Lower leg skin (tissue), 4 donors: ENCODE data around the gene TMED3. TPM values are rescaled to one million over a fixed set of nuclear protein-coding genes. Genes with fewer than 3 reads are reported as not detected.

Source experiments
- DNase-seq, 2 donors: peaks; one replicate each; pipeline ENCODE4 v3.0.0-alpha.2; 2019; ENCODE audit warnings: low spot score in 2 of 2
- H3K4me3 ChIP-seq: fragments of 200-600 bp; sonication (generic); 2 replicates; pipeline ENCODE4 v1.5.1; 2017; ENCODE audit warnings: mild to moderate bottlenecking, low read depth; ENCODE audit not compliant: poor library complexity, severe bottlenecking
- POLR2A ChIP-seq, 2 donors: fragments of 450-650 bp; IDR thresholded peaks; one replicate each; pipeline ENCODE4 v1.6.1; 2016 to 2017; ENCODE audit warnings: antibody characterized with exemption in 2 of 2, mild to moderate bottlenecking in 1 of 2, moderate library complexity in 1 of 2
- WGBS, 2 donors: methylation state at CpG; one replicate each; pipeline ENCODE4 v1.1.5; 2018; 5-methylcytosine and 5-hydroxymethylcytosine counted together
- intact Hi-C: fragments of 100-400 bp; cut with DNase I; formaldehyde crosslinking; loops from one replicate; pipeline ENCODE4 v1.15.0; 2023; ENCODE audit warnings: low total_unique reads
- total RNA-seq, 4 donors: library from RNA; depleted of rRNA; stranded (reverse); fragments of >200 nt; gene quantifications; one replicate each; pipeline ENCODE4 v1.1.0, GENCODE V29; 2016
- TF ChIP-seq, protein P1 (sequence below), 3 donors: fragments of 450-650 bp; IDR thresholded peaks; one replicate each; pipeline ENCODE4 v1.5.1; 2016; ENCODE audit warnings: antibody characterized with exemption in 3 of 3, mild to moderate bottlenecking in 3 of 3, moderate library complexity in 2 of 3

TMED3 gene
- 100 to 1,000 TPM; 109 to 171 (median 151) TPM for total RNA-seq

DNA sequence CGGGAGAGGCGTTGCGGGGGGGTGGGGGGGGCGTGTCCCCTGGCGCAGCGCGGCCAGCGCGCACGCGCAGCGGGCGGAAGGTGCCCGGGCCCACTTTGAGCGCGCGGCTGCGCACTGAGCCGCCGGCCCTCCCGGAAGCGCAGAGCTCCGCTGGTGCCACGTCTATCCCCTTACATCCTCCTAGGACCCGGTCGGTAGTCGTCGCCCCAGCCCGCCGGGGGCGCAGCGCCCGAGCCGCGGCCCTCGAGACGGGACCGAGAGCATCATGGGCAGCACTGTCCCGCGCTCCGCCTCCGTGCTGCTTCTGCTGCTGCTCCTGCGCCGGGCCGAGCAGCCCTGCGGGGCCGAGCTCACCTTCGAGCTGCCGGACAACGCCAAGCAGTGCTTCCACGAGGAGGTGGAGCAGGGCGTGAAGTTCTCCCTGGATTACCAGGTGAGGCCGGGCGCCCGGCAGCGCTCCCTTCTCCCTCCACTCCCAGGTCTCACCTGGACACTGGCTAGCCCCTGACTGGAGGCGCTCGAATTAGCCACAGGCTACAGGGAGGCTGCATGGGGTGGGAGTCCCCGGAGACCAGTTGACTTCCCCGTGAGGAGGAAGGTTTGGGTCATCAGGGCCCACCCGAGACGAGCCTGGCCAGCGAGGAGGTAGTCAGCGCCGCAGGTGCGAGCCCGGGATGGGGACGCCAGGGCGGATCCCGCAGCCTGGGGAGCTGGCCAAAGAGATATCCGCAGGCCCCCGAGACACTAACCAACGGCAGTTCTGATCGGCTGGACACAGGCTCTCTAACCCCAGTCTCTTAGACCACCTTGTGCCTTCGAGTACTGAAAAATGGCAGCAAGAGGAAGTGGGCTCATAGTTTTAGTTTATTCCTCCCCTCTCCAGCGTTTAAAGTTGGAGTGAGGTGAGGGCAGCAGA lies at the start of gene TMED3:
TSS of gene TMED3 (plus strand) at position 128 of the 916 bp plus-strand sequence. CDS start at position 266, 138 bp downstream.
- WGBS, 2 donors, result 1 to 3% methylated on average over 18 to 27 of the region's 76 CpGs
- H3K4me3 ChIP-seq, result peak within 1 kb of the TSS; percentile 82
- TF ChIP-seq, protein P1, sequence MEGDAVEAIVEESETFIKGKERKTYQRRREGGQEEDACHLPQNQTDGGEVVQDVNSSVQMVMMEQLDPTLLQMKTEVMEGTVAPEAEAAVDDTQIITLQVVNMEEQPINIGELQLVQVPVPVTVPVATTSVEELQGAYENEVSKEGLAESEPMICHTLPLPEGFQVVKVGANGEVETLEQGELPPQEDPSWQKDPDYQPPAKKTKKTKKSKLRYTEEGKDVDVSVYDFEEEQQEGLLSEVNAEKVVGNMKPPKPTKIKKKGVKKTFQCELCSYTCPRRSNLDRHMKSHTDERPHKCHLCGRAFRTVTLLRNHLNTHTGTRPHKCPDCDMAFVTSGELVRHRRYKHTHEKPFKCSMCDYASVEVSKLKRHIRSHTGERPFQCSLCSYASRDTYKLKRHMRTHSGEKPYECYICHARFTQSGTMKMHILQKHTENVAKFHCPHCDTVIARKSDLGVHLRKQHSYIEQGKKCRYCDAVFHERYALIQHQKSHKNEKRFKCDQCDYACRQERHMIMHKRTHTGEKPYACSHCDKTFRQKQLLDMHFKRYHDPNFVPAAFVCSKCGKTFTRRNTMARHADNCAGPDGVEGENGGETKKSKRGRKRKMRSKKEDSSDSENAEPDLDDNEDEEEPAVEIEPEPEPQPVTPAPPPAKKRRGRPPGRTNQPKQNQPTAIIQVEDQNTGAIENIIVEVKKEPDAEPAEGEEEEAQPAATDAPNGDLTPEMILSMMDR (IDR thresholded peaks at IDR 0.05), result no peak
- TF ChIP-seq POLR2A (IDR thresholded peaks at IDR 0.05), result no peak
- DNase-seq, result peak in 1 of 2 donors; percentile 90
- intact Hi-C loops, result no loop called here

DNA sequence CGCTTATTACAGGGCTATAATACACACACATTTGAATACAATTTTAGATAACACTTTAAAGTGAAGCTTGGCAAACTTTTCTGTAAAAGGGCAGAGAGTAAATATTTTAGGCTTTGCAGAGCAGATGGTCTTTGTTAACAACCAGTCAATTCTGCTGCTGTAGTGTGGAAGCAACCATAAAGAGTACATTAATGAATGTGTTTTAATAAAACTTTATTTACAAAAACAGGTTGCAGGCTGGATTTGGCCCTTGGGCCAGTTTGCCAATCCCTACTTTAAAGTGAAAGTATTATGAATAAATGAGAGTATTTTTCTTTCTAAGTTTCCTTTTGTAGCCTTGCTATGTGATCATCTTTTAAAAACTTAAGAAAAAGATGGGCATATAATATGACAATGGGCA lies 49.1 kb upstream of the TMED3 start:
- TF ChIP-seq, protein P1 (IDR thresholded peaks at IDR 0.05), result no peak
- no peak for TF ChIP-seq POLR2A (IDR thresholded peaks at IDR 0.05)

DNA sequence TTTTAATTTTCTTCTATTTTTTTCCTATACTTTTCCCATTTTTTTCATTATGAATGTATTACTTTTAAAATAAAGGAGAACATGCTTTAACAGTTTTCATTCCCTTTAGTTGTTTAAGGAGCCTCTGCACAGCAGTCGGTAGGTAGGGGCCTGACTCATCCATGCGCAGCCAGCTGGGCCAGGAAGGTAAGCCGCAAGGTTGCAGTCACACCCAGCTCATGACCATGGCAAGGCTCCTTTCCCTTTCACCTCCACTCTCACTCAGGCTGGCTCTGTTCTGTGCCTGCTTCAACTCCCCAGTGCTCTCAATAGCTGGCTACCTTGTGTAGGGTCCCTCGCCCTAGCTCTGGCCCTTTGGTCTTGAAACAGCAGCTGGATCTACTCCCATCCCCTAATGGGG lies 45.7 kb upstream of the TMED3 start:
- intact Hi-C loops, result no loop called here

More for the DNA sequence above, 49.1 kb upstream of the TMED3 start:
- WGBS, 2 donors, result 95 to 100% methylated on average over 1 of the region's 1 CpG
- no peak overlapping the region for H3K4me3 ChIP-seq
- no peak for DNase-seq
- intact Hi-C loops, result no loop called here

DNA sequence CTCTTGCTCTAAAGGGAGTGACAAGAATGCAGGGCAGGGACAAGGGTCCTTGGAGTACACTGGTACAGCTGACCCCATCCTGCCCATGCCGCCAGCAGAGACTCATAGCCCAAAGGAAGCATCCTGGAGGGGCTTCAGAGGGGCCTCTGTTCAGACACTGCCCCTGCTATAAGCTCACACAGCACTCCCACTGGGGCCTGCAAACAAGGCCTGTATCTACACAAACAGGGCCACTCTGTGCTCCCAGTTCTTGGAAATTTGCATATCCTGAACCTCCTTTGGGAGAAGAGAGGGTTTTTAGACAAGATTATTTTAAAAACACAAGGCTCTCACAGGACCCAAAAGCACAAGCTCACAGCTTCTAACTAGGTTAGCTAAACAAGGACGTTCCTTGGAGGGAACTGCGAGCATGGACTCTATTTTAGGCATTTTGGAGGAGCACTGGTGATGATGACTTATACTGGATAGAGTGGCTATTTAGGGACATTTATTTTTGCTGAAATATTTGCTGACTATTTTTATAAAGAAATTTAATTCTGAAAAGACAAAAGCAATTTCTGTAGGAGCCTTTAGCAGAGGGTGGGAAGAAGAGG lies 44.8 kb upstream of the TMED3 start:
- DNase-seq, result no peak
- intact Hi-C loops, result no loop called here
- no peak overlapping the region for H3K4me3 ChIP-seq
- WGBS, 2 donors, result 77 to 89% methylated on average over 3 of the region's 3 CpGs
- TF ChIP-seq POLR2A (IDR thresholded peaks at IDR 0.05), result no peak
- TF ChIP-seq, protein P1 (IDR thresholded peaks at IDR 0.05), result no peak

More for the DNA sequence above, 45.7 kb upstream of the TMED3 start:
- H3K4me3 ChIP-seq, result no peak overlapping the region
- WGBS, 2 donors, result 58 to 73% methylated on average over 4 of the region's 4 CpGs
- no peak for DNase-seq
- TF ChIP-seq, protein P1 (IDR thresholded peaks at IDR 0.05), result no peak
- TF ChIP-seq POLR2A (IDR thresholded peaks at IDR 0.05), result no peak

DNA sequence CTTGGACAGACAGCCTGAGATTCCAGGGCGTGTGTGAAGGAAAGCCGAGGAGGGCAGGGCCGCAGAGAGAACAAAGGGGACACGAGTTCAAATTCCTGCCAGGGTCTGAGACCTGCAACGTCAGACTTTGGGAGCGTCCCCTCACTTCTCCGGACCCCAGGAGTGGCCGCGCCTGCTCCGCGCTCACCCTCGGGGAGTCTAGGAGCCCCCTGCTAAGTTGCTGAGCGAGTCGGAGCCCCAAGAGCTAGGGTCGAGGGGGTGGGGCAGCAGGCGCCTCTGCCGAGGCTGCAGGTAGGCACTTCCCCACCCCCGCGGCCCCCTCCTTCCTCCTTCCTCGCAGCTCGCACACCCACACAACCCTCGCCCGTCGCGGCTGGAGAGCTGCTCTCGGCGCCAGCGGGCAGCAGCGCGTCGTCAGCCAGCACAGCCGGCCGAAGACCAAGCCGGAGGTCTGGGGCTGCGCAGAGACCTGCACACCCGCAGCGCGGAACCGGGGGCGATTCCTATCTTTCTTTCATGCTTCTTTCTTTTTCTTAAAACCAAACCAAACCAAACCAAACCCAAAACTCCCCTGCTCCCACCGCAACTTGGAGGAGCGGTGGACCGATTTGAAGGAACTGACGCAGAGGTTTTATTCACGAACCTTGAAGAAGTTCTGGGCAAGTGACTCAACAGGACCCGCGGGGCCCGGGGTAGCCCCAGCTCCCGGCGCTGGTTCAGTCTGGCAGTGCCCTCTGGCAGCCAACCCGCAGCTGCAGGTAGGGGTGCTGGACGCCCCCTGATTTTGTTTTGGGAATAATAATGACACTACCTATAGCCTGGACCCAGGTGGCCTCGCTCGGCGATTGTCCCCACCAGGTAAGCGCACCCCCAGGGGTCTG lies 28.3 kb upstream of the TMED3 start, which contains the start of gene ANKRD34C:
TSS of gene ANKRD34C (plus strand) at position 352 of the 881 bp plus-strand sequence. CDS start 10,563 bp downstream, outside the sequence.
- WGBS, 2 donors, result 8% methylated on average over 42 to 54 of the region's 56 CpGs
- H3K4me3 ChIP-seq, result no peak within 1 kb of the TSS

More for the DNA sequence above, 28.3 kb upstream of the TMED3 start, which contains the start of gene ANKRD34C:
- intact Hi-C loops, result no loop called here
- no peak for TF ChIP-seq POLR2A (IDR thresholded peaks at IDR 0.05)
- TF ChIP-seq, protein P1 (IDR thresholded peaks at IDR 0.05), result no peak
- no peak for DNase-seq
